CD14-positive monocyte (primary cell): ENCODE results near the gene MAML3. TPM values are rescaled to one million over a fixed set of nuclear protein-coding genes. Genes with fewer than 3 reads are reported as not detected.

ENCODE experiments used
- DNase-seq, 3 donors: peaks; one replicate each; pipeline ENCODE4 v3.0.0-alpha.2; 2011 to 2022
- H2AFZ ChIP-seq: 2 replicates; pipeline ENCODE4 v1.6.0; 2012; ENCODE audit warnings: mild to moderate bottlenecking, low read depth, low read length, inconsistent platforms; ENCODE audit not compliant: insufficient read depth, poor library complexity, severe bottlenecking
- H3K27ac ChIP-seq, 2 donors: 1 replicate in 1 of 2; 2 replicates in 1 of 2; pipeline ENCODE4 v1.5.1; 2012 to 2013; ENCODE audit warnings: low read length in 2 of 2, control low read depth in 1 of 2, inconsistent platforms in 1 of 2, low read depth in 1 of 2, mild to moderate bottlenecking in 1 of 2
- H3K27me3 ChIP-seq, 2 donors: one replicate each; pipeline versions ENCODE4 v1.6.0 to v1.6.1; 2011 to 2013; ENCODE audit warnings: low read length in 2 of 2; ENCODE audit not compliant: control insufficient read depth in 2 of 2, insufficient read depth in 2 of 2
- H3K36me3 ChIP-seq, 2 donors: replicated peaks in 1 of 2; 1 replicate in 1 of 2; 2 replicates in 1 of 2; pipeline versions ENCODE4 v1.5.1 to v1.6.1; 2012 to 2013; ENCODE audit warnings: low read length in 2 of 2, control low read depth in 1 of 2, inconsistent platforms in 1 of 2, mild to moderate bottlenecking in 1 of 2; ENCODE audit not compliant: insufficient read depth in 2 of 2, control insufficient read depth in 1 of 2
- H3K4me1 ChIP-seq, 2 donors: 1 replicate in 1 of 2; 2 replicates in 1 of 2; pipeline versions ENCODE4 v1.5.1 to v1.6.1; 2012 to 2013; ENCODE audit warnings: low read length in 2 of 2, control low read depth in 1 of 2, inconsistent platforms in 1 of 2, mild to moderate bottlenecking in 1 of 2, moderate library complexity in 1 of 2; ENCODE audit not compliant: insufficient read depth in 2 of 2, control insufficient read depth in 1 of 2
- H3K4me2 ChIP-seq: replicated peaks from 2 replicates; pipeline ENCODE3; 2012; ENCODE audit warnings: low read length, moderate library complexity, mild to moderate bottlenecking; ENCODE audit not compliant: poor library complexity, severe bottlenecking; ENCODE audit errors: extremely low read depth
- H3K4me3 ChIP-seq, 3 experiments: fragments of 200-600 bp in 1 of 3; sonication (generic) in 1 of 3; replicated peaks in 1 of 3; 1 replicate in 2 of 3; 2 replicates in 1 of 3; pipeline ENCODE4 v1.5.1; 2011 to 2013; ENCODE audit warnings: low read length in 3 of 3, mild to moderate bottlenecking in 3 of 3, control low read depth in 2 of 3, low read depth in 2 of 3, inconsistent platforms in 1 of 3, moderate library complexity in 1 of 3
- H3K79me2 ChIP-seq: 2 replicates; pipeline ENCODE4 v1.6.0; 2012; ENCODE audit warnings: mild to moderate bottlenecking, control low read depth, inconsistent platforms, low read length, moderate library complexity; ENCODE audit not compliant: insufficient read depth
- H3K9ac ChIP-seq: 2 replicates; pipeline ENCODE4 v1.6.0; 2017; ENCODE audit warnings: low read length, mild to moderate bottlenecking; ENCODE audit not compliant: insufficient read depth, poor library complexity, severe bottlenecking
- H3K9me3 ChIP-seq, 2 donors: replicated peaks in 1 of 2; 1 replicate in 1 of 2; 2 replicates in 1 of 2; pipeline versions ENCODE4 v1.5.1 to v1.6.1; 2012 to 2013; ENCODE audit warnings: low read length in 2 of 2, control low read depth in 1 of 2; ENCODE audit not compliant: control insufficient read depth in 1 of 2, insufficient read depth in 1 of 2
- H4K20me1 ChIP-seq: 2 replicates; pipeline ENCODE4 v1.6.0; 2012; ENCODE audit warnings: mild to moderate bottlenecking, low read length, control low read depth, moderate library complexity; ENCODE audit not compliant: insufficient read depth
- H3K27ac Mint-ChIP-seq, 7 donors: one replicate each; pipeline ENCODE4 v1.8.0; 2020; ENCODE audit warnings: mild to moderate bottlenecking in 7 of 7, mixed read lengths in 7 of 7, moderate library complexity in 6 of 7, inconsistent platforms in 2 of 7
- H3K27me3 Mint-ChIP-seq, 3 donors: one replicate each; pipeline ENCODE4 v1.8.0; 2021 to 2022; ENCODE audit warnings: low read depth in 3 of 3, mild to moderate bottlenecking in 3 of 3, mixed read lengths in 3 of 3, moderate library complexity in 3 of 3, inconsistent platforms in 1 of 3
- H3K36me3 Mint-ChIP-seq, 2 donors: one replicate each; pipeline ENCODE4 v1.8.0; 2020; ENCODE audit warnings: mixed read lengths in 2 of 2, inconsistent platforms in 1 of 2, mild to moderate bottlenecking in 1 of 2
- H3K4me1 Mint-ChIP-seq: one replicate; pipeline ENCODE4 v1.8.0; 2020; ENCODE audit warnings: mild to moderate bottlenecking, mixed read lengths
- H3K4me3 Mint-ChIP-seq, 2 donors: one replicate each; pipeline ENCODE4 v1.8.0; 2020; ENCODE audit warnings: mild to moderate bottlenecking in 2 of 2, mixed read lengths in 2 of 2, moderate library complexity in 1 of 2
- H3K9me3 Mint-ChIP-seq, 7 donors: one replicate each; pipeline ENCODE4 v1.8.0; 2020 to 2022; ENCODE audit warnings: mixed read lengths in 7 of 7, mild to moderate bottlenecking in 6 of 7, moderate library complexity in 6 of 7, inconsistent platforms in 2 of 7
- WGBS: methylation state at CpG from one replicate; pipeline ENCODE4 v1.1.5; 2013; ENCODE audit warnings: missing lambda C conversion rate; ENCODE audit not compliant: insufficient coverage; 5-methylcytosine and 5-hydroxymethylcytosine counted together
- intact Hi-C, 2 donors: fragments of 100-400 bp; cut with micrococcal nuclease; formaldehyde crosslinking; loops; one replicate each; pipeline versions ENCODE4 v1.15.0 to v1.15.1; 2023
- polyA plus RNA-seq, 3 donors: library from polyadenylated mRNA; depleted of rRNA in 1 of 3; unstranded in 2 of 3; stranded (reverse) in 1 of 3; fragments of 300-500 nt in 2 of 3; fragments of >200 nt in 1 of 3; fragmentation: Illumina TruSeq in 2 of 3; gene quantifications; 1 replicate in 2 of 3; 2 replicates in 1 of 3; pipeline ENCODE4 v1.2.3, GENCODE V29; 2012 to 2021
- TF ChIP-seq, protein P1 (sequence below): fragments of 200-600 bp; IDR thresholded peaks from one replicate; pipeline ENCODE4 v1.8.0; 2022; ENCODE audit warnings: antibody characterized with exemption, mild to moderate bottlenecking

The MAML3 gene
- polyA plus RNA-seq, 3 donors: 1.5 to 6.5 (median 2.3) TPM

DNA sequence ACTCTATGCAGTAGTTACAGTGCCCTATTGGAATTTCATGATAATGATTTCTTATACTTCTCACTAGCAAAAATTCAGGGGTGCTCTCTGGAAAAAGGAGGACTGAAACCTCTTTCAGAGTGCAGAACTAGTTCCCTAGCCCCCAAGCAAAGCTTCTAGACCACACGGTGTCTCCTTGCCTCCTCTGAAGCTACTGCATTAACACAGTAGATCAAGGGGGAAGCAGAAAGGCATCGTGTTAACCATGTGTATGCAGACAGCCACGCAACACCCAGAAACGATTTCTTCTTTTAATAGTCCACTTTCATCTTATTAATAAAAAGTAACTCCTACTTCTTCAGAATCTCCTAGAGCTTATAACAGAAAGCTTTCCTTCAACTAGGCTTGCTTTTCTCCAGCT, 44.7 kb downstream of the MAML3 start:
- no peak overlapping the region for H3K4me3 Mint-ChIP-seq
- 31% methylated on average over 3 of the region's 4 CpGs for WGBS
- TF ChIP-seq, protein P1, sequence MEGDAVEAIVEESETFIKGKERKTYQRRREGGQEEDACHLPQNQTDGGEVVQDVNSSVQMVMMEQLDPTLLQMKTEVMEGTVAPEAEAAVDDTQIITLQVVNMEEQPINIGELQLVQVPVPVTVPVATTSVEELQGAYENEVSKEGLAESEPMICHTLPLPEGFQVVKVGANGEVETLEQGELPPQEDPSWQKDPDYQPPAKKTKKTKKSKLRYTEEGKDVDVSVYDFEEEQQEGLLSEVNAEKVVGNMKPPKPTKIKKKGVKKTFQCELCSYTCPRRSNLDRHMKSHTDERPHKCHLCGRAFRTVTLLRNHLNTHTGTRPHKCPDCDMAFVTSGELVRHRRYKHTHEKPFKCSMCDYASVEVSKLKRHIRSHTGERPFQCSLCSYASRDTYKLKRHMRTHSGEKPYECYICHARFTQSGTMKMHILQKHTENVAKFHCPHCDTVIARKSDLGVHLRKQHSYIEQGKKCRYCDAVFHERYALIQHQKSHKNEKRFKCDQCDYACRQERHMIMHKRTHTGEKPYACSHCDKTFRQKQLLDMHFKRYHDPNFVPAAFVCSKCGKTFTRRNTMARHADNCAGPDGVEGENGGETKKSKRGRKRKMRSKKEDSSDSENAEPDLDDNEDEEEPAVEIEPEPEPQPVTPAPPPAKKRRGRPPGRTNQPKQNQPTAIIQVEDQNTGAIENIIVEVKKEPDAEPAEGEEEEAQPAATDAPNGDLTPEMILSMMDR: no peak
- H3K27me3 Mint-ChIP-seq: peaks cover 0 to 2% (median 0%) of the 10 kb centered on the region in 3 donors
- peak overlapping the region in 1 of 7 donors; percentile 52 for H3K27ac Mint-ChIP-seq
- intact Hi-C loops: no loop called here
- no peak overlapping the region for H3K4me2 ChIP-seq
- H3K9me3 ChIP-seq: no peaks in the 10 kb centered on the region
- H3K27me3 ChIP-seq: no peaks in the 10 kb centered on the region
- H3K4me1 Mint-ChIP-seq: peaks cover 30% of the 10 kb centered on the region
- H3K9ac ChIP-seq: no peak overlapping the region
- H3K4me3 ChIP-seq: no peak overlapping the region
- H3K9me3 Mint-ChIP-seq: peaks cover 0 to 1% (median 0%) of the 10 kb centered on the region in 7 donors
- H3K36me3 Mint-ChIP-seq: peaks cover 0 to 8% of the 10 kb centered on the region in 2 donors
- peaks cover 62% of the 10 kb centered on the region for H3K79me2 ChIP-seq
- peaks cover 15% of the 10 kb centered on the region for H4K20me1 ChIP-seq
- no peak overlapping the region for H2AFZ ChIP-seq
- no peak for DNase-seq
- no peak overlapping the region for H3K27ac ChIP-seq
- no peaks in the 10 kb centered on the region for H3K36me3 ChIP-seq
- peaks cover 0 to 8% of the 10 kb centered on the region in 2 donors for H3K4me1 ChIP-seq

DNA sequence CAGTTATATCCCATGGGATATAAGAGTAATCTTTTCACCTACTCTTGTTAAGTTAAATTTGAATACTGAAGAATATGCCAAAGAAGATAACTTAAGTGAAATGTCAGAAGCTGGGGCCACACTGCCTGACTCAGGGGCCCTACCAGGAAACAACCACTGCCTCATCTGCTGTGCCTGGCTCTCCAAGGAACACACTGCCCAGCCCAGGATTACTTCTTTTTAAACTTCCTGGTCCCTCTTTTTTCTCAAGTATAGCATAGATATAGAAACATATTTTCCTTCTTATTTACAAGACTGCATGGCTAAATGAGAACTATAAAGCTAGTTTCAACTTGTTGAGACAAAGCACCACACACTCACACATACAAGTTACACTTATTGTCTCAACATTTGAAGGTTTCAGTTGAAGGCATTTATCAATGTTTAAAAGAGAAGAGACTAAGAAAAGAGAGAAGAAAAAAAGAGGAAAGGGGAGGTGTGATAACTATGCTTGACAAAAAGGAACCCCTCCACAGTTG, 45.2 kb downstream of the MAML3 start:
- Histone ChIP-seq H3K27me3 (no peaks in the 10 kb centered on the region), H3K36me3 (no peaks in the 10 kb centered on the region), H3K4me1 (peaks cover 4 to 11% of the 10 kb centered on the region in 2 donors), H4K20me1 (peaks cover 12% of the 10 kb centered on the region), H3K9me3 (no peaks in the 10 kb centered on the region), H2AFZ (no peak overlapping the region), H3K27ac (no peak overlapping the region), H3K4me3 (no peak overlapping the region), H3K79me2 (peaks cover 57% of the 10 kb centered on the region), H3K9ac (no peak overlapping the region), H3K4me2 (no peak overlapping the region)
- intact Hi-C loops: no loop called here
- Mint-ChIP-seq H3K9me3 (peaks cover 0 to 1% (median 0%) of the 10 kb centered on the region in 7 donors), H3K27me3 (peaks cover 0 to 2% (median 0%) of the 10 kb centered on the region in 3 donors), H3K36me3 (peaks cover 0 to 4% of the 10 kb centered on the region in 2 donors), H3K27ac (peak overlapping the region in 5 of 7 donors; percentile 35 to 75 (median 46)), H3K4me1 (peaks cover 33% of the 10 kb centered on the region), H3K4me3 (no peak overlapping the region)
- DNase-seq: no peak
- TF ChIP-seq, protein P1: no peak
